Smooth muscle cell of the brain vasculature (primary cell): ENCODE measurements around the gene CRIM1.

Source experiments
- DNase-seq: peaks from one replicate; pipeline ENCODE4 v3.0.0-alpha.2; 2012; ENCODE audit warnings: low read depth, low spot score

The CRIM1 gene

DNA sequence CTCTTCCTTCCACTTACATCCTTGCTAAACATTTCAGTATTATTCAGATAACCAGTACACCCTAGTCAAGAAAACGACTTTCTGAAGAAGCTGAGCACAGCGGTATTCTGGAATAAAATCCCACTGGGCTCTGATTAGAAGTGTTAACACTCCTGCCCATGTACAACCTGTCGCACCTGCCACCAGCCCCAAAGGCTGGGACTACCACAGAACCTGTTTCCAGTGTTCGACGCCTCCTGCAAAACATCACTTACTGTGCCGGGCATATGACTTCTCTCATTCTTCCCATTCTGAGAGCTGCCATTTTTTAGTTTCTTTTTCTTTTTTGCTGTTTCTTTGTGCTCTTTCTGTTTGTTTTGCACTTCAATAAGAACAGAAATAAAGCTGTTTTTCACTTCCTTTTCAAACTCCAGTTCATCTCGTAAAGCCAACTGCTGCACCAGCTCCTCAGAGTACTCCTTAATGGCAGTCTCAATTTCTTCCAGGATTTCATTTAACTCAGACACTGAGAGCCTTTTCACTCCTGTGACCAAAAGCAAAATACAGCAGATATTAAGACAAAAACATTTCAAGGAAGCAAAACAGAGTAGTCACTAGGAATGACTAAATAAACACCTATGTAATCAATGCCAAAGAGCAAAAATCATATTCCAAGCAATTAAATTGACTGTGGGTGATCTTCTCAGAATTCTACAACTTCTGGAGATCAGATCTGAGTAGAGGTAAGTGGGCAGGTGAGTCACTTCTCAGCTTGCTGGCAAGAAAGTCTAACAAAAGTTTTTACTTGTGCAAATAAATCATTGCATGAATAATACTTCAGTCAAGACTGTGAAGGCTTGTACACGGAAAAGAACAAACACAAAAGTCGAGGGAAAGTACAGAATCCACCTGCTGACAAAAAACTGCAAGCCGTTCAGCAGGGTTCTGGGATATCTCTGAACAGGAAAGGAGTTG lies 223.0 kb downstream of the CRIM1 start:
- no peak for DNase-seq

DNA sequence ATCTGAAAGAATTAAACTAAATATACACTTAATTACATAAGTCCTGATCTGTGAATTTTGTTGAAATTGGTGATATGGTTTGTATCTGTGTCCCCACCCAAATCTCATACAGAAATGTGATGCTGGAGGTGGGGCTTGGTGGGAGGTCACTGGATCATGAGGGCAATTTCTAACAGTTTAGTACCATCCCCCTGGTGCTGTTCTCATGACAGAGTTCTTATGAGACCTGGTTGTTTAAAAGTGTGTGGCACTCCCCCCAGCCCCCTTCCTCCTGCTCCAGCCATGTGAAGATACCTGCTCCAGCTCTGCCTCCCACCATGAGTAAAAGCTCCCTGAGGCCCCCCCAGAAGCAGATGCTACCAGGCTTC lies 223.7 kb downstream of the CRIM1 start:
- no peak for DNase-seq

DNA sequence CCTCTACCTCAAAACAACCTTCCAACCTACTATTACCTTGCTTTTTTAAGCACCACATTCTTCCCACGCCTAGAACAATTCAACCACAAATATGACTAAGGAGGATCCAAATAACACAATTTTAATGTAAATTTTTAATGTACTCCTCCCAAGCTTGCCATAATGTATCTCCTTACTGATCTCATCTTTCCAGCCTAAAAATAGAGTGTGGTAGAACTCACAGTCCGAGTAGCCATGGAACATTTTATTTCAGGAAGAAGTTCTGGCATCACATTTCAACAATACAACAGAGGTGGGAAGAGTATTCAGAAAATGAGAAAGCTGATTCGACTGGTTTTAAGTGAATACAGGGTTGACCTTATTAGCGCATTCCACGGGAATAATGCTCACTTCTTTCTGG lies 227.0 kb downstream of the CRIM1 start:
- no peak for DNase-seq

DNA sequence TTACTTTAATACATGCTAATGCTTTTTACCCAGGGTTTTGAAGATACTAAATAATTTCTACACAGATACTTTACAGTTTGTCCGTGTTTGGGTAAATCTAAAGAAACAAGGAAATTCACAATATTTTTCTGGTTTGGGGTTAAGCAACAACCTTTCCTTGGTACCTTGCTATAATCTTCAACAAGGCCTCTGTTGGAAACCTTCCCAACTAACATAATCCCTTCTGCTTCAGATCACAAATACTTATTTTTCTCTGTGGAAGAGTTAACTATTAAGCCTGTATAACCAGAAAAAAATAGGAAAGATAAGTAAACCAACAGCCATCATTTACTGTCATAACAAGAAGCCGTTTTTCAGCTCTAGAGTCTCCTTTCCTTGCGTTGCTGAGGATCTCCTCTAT lies 227.4 kb downstream of the CRIM1 start:
- no peak for DNase-seq

DNA sequence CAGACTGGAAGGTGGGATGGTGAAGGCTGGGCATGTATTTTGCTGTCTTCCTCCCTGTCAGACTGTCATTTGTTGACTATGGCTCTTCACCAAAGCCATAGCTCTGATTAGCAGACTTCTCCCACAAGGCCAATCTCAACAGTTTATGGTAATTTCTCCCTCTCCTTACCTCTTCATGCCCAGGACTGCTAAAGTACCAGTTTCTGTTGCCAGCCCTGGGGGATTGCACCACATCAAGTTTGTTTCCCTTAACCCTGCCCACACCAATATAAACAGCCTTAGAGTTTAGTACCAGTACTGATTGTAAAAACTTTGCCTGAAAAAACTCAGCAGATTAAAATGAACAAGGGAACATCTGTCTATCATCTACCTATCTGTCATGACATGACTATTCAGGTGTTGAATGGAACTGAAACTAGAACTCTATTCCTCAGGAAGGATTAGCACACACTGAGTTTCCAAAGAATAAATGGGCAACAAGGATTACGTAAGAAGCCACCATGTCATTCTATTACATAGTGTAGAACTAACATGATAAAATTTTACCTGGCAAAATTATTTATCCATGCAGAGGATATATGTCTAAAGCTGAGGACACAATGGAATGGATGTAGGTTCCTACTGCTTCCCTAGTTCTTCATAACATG lies 228.7 kb downstream of the CRIM1 start:
- no peak for DNase-seq

DNA sequence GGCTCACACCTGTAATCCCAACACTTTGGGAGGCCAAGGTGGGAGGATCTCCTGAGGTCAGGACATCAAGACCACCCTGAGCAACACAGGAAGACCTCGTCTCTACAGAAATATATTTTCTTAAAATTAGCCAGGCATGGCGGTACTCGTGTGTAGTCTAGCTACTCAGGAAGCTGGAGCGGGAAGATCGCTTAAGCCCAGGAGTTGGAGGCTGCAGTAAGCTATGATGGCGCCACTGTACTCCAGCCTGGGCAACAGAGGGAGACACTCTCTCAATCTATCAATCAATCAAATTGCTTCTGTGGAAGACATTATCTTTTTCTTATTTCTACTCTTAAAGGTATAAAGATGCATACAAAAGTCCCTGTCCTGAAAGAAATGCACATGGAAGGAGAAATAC lies 231.1 kb downstream of the CRIM1 start:
- no peak for DNase-seq

DNA sequence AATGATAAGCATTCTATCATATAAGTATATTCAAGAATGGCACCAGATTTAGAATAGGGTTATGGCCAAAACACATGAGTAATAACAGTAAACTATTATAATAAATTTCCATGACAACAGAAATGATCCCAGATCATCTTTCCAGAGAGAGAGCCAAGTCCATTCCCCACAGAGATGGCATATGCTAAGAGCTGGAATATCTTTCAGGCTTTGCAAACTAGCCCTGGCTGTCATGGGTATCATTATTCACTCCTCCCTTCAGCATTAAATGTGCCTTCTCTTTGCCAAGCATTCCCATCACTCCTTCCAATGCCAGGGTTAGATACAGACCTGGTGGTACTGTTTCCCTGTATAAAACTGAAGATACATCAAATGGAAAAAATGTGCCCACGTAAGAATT lies 231.5 kb downstream of the CRIM1 start:
- DNase-seq: no peak

DNA sequence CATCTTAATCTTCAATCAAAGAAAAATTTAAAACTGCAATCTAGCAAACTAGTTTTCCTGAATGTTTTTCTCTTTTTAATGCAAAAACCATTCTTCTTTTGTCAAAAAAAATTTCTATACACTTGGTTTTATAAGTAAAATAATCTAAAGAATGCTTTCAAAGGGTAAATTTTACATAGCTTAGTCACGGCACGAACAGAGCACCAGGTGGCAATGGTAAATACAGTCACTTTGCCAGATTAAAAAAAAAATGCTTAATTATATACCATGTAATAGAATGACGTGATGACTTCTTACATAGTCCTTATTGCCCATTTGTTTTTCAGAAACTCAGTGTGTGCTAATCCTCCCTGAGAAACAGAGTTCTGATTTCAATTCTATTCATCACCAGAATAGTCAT lies 232.0 kb downstream of the CRIM1 start:
- no peak for DNase-seq

DNA sequence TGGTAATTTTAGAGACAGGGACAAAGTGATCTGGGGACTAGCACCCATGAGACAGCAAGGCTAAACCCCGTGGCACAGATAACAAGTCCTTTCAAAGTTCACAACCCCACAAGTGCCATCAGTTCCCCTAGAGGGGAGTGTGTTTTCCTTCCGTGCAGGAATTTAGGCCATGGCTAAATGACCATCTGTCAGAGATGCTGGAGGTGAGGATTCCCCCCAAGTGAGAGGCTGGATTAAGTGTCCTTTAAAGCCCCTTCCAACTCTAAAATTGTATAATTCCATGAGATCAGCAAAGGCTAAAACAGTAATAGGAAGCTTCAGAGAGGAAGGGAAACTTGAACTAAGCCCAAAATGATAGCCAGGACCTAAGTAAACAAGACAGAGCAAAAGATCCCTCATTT lies 233.7 kb downstream of the CRIM1 start:
- DNase-seq: no peak

DNA sequence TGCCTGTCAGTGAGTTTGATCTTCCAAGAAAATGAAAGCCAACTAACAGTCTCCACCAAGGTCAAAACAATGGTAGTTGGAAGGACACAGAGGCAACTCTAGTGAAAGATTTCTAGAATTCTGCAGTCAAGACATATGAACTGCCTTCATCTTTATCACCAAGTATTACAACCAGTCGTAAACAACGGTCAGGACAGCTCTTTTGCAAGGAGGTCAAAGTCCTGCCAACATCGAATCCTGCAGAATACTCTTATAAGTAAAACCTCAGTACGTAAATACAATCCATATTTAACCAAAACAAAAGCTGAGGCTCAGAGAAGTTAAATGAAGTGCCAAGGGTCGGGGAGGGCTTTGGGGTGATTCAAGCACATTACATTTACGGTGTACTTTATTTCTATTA lies 239.3 kb downstream of the CRIM1 start:
- no peak for DNase-seq

DNA sequence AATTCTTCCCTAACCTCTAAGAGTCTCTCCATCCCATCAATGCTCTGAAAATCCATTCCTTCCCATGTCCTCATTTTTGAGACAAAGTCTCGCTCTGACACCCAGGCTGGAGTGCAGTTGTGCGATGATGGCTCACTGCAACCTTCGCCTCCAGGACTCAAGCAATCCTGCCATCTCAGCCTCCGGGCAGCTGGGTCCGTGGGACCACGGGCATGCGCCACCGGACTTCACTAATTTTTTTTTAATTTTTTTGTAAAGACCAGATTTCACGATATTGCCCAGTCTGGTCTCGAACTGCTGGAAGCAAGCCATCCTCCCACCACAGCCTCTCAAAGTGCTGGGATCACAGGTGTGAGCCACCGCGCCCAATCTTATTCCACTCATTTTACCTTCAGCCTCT lies 240.8 kb downstream of the CRIM1 start:
- DNase-seq: no peak

DNA sequence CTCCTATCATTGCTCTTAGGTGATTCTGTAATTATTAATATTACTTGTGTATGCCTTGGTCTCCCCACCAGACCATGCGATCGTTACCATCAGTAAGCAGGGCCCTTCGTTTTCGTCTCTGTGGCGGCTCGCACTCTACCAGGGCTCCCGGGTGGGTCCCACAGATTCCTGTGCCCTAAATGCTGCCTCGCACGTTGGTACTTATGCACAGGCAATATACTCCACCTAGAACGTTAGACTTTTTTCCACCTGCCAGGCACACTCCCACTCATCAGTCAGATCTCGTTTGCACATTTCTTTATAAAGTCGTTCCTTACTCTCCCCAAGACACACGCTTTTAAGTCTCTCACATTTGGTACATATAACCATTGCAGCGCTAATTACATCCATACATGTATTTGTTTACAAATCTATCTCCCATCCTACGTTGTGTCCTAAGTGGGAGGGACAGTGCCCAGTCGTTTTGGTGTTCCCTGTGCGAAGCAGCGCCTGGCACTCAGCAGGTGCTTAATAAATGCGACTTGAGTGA lies 241.5 kb downstream of the CRIM1 start:
- no peak for DNase-seq

DNA sequence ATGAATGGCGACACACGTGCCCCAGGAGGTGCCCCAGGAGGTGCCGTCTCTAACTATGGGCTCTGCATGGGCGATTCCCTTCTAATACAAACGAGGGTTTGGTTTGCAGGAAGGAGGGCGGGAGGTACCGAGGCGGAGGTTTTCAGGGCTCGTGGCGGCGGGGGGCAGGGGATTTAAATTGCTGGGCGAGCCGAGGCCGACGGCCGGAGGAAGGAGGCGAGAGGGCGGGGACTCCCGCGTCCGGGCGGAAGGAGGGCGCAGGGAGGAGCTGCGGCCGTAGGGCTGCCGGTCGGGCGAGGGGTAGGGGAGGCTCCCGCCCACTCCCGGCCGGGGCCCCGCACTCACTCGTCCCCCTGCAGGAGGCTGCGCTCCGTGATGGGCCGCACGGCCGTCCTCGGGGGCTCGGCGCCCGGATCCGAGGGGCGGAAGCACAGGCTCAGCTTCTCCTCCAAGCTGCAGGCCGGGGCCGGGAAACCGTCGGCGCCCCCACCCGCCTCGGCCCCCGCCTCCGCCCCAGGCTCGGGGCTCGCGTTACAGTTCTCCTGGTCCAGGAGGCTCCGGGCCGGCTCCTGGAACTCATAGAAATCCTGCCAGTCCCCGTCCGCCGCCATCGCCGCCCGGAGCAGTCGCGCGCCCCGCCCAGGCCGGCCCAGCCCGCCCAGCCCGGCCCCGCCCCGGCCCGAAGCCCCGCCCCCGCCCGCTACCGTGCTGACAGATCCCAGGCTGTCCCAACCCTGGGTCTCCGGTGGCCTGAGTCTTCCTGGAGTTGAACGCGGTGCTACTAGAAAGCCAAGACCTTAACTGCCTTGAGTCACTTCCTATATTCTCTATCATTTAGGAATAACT lies 242.2 kb downstream of the CRIM1 start, which contains the start of gene FEZ2:
TSS of gene FEZ2 (minus strand) at position 637 of the 846 bp plus-strand sequence. CDS start at position 611, 26 bp downstream.
- DNase-seq: no peak
